Loucy (cell line): Measurements from ENCODE around the gene IFI27L2.

Experiments
- H2AFZ ChIP-seq: fragments of 200-600 bp; sonication (generic); 2 replicates; pipeline ENCODE4 v1.6.0; 2016; ENCODE audit warnings: antibody characterized with exemption, mild to moderate bottlenecking, low read length, moderate library complexity
- H3F3A ChIP-seq: fragments of 200-600 bp; 2 replicates; pipeline ENCODE4 v1.6.0; 2016; ENCODE audit warnings: antibody characterized with exemption, low read depth, mild to moderate bottlenecking
- H3K27me3 ChIP-seq: fragments of 200-600 bp; sonication (generic); 2 replicates; pipeline ENCODE4 v1.6.1; 2014; ENCODE audit warnings: low read length, mild to moderate bottlenecking; ENCODE audit not compliant: insufficient read depth, poor library complexity, severe bottlenecking
- H3K36me3 ChIP-seq: fragments of 200-600 bp; sonication (generic); 2 replicates; pipeline ENCODE4 v1.6.1; 2016; ENCODE audit warnings: low read length; ENCODE audit not compliant: insufficient read depth
- H3K4me1 ChIP-seq: fragments of 200-600 bp; sonication (generic); 2 replicates; pipeline ENCODE4 v1.5.1; 2014; ENCODE audit warnings: low read length, mild to moderate bottlenecking; ENCODE audit not compliant: insufficient read depth, poor library complexity, severe bottlenecking
- H3K4me2 ChIP-seq: fragments of 200-600 bp; sonication (generic); 2 replicates; pipeline ENCODE4 v1.6.0; 2014; ENCODE audit warnings: antibody characterized with exemption, low read length, low read depth, mild to moderate bottlenecking; ENCODE audit not compliant: poor library complexity, severe bottlenecking
- H3K4me3 ChIP-seq: fragments of 200-600 bp; sonication (generic); 2 replicates; pipeline ENCODE4 v1.5.1; 2014; ENCODE audit warnings: low read length, mild to moderate bottlenecking, mixed read lengths; ENCODE audit not compliant: poor library complexity, severe bottlenecking
- H3K79me2 ChIP-seq: fragments of 200-600 bp; sonication (generic); 2 replicates; pipeline ENCODE4 v1.6.1; 2014; ENCODE audit warnings: low read length; ENCODE audit not compliant: insufficient read depth
- H3K9ac ChIP-seq: fragments of 200-600 bp; sonication (generic); 2 replicates; pipeline ENCODE4 v1.6.0; 2014; ENCODE audit warnings: mild to moderate bottlenecking, low read depth, low read length, moderate library complexity; ENCODE audit not compliant: poor library complexity, severe bottlenecking
- H3K9me2 ChIP-seq: fragments of 200-600 bp; sonication (generic); replicated peaks from 2 replicates; pipeline ENCODE4 v1.6.1; 2016; ENCODE audit warnings: low read depth, low read length, mixed read lengths
- H3K9me3 ChIP-seq: fragments of 200-600 bp; sonication (generic); 2 replicates; pipeline ENCODE4 v1.6.1; 2014; ENCODE audit warnings: mild to moderate bottlenecking, antibody characterized with exemption, low read length, low read depth; ENCODE audit not compliant: insufficient read depth
- H4K20me1 ChIP-seq: fragments of 200-600 bp; sonication (generic); 2 replicates; pipeline ENCODE4 v1.6.0; 2014; ENCODE audit warnings: antibody characterized with exemption, low read length, mild to moderate bottlenecking; ENCODE audit not compliant: insufficient read depth, poor library complexity, severe bottlenecking
- EZH2phosphoT487 ChIP-seq: fragments of 200-600 bp; IDR thresholded peaks from 2 replicates; pipeline ENCODE4 v1.6.1; 2018; ENCODE audit warnings: antibody characterized with exemption, mild to moderate bottlenecking, moderate library complexity, borderline replicate concordance
- TF ChIP-seq, protein P1 (sequence below): fragments of 200-600 bp; sonication (generic); conservative IDR thresholded peaks from 2 replicates; pipeline ENCODE4 v1.5.1; 2014; ENCODE audit warnings: mild to moderate bottlenecking, antibody characterized with exemption, low read length

IFI27L2 gene

DNA sequence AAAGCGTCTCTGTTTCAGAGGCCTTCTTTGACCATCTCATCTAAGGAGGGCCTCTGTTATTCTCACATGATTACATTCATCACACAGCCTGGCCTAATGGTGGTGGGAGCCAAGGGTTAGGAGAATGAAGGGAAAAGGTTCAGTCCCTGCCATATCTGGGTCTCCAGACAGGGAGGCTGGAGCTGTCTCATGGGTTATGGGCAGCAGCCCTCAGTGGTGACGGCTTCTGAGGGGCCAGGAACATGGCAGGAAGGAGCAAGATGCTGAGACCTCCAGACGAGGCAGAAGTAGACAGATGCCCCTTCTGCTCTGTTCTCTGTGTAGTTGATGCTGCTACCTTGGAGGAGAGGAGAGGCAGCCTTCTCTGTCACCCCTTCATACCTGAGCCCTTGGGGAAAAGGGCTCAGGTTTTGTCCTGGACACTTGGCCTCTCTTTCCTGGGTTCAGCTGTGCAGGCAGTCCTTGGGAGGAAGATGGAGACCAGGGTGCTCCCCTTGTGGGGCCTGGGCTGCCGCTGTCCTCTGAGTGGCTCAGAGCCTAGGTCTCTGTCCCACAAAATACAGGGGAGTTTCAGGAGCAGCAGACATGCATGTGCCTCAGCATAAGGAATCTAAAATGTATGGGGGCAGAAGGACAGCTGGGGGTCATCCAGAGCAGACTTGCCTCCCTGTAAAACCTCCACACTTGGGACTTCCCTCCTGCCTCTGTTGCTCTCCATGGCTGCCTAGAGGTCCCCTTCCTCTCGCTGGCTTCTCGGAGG is 3.6 kb downstream of the IFI27L2 start:
- Histone ChIP-seq H3K4me2 (no peak overlapping the region), H3K9ac (no peak overlapping the region), H3F3A (no peaks in the 10 kb centered on the region), H2AFZ (no peak overlapping the region), H3K27me3 (no peaks in the 10 kb centered on the region), H3K36me3 (no peaks in the 10 kb centered on the region), H3K4me3 (no peak overlapping the region), H3K9me3 (no peaks in the 10 kb centered on the region), H3K79me2 (no peaks in the 10 kb centered on the region), H3K4me1 (peaks cover 5% of the 10 kb centered on the region), H3K9me2 (no peaks in the 10 kb centered on the region), H4K20me1 (no peaks in the 10 kb centered on the region)
- TF ChIP-seq, protein P1, sequence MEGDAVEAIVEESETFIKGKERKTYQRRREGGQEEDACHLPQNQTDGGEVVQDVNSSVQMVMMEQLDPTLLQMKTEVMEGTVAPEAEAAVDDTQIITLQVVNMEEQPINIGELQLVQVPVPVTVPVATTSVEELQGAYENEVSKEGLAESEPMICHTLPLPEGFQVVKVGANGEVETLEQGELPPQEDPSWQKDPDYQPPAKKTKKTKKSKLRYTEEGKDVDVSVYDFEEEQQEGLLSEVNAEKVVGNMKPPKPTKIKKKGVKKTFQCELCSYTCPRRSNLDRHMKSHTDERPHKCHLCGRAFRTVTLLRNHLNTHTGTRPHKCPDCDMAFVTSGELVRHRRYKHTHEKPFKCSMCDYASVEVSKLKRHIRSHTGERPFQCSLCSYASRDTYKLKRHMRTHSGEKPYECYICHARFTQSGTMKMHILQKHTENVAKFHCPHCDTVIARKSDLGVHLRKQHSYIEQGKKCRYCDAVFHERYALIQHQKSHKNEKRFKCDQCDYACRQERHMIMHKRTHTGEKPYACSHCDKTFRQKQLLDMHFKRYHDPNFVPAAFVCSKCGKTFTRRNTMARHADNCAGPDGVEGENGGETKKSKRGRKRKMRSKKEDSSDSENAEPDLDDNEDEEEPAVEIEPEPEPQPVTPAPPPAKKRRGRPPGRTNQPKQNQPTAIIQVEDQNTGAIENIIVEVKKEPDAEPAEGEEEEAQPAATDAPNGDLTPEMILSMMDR: no peak
- TF ChIP-seq EZH2phosphoT487: no peak

DNA sequence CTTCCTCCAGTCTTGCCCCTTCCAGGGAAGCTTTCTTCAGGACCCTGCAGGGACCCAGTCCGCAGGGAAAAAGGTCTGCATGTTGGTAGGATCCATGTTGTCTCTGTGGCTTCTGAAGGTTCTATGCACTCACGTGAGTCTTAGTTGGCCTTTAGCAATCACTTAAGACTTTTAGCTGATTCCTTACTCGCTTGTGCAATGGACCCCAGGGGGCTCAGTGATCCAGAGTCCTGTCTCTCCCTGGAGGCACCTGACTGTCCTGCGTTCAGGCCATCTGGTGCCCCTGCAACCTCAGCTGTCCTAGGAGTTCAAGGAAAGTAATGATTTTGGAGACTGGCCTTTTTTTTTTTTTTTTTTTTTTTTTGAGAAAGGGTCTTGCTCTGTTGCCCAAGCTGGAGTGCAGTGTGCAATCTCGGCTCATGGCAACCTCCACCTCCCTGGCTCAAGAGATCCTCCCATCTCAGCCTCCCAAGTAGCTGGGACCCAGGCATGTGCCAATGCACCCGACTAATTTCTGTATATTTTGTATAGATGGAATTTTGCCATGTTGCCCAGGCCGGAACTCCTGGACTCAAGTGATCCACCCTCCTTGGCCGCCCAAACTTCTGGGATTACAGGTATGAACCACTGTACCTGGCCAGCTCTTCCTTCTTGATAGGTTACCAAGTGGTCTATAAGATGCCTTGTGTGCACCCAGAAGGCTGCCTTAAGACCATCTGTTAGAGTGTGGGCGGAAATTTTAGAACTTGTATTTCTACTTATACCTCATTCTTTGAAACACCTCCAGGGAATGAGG is 4.6 kb downstream of the IFI27L2 start:
- H3K4me3 ChIP-seq: no peak overlapping the region
- peaks cover 3% of the 10 kb centered on the region for H3K4me1 ChIP-seq
- H3K36me3 ChIP-seq: no peaks in the 10 kb centered on the region
- no peaks in the 10 kb centered on the region for H3F3A ChIP-seq
- no peak overlapping the region for H2AFZ ChIP-seq
- no peaks in the 10 kb centered on the region for H3K27me3 ChIP-seq
- no peak overlapping the region for H3K9ac ChIP-seq
- no peaks in the 10 kb centered on the region for H3K79me2 ChIP-seq
- H3K9me2 ChIP-seq: no peaks in the 10 kb centered on the region
- H4K20me1 ChIP-seq: no peaks in the 10 kb centered on the region
- no peak overlapping the region for H3K4me2 ChIP-seq
- TF ChIP-seq, protein P1: no peak
- TF ChIP-seq EZH2phosphoT487: no peak
- H3K9me3 ChIP-seq: no peaks in the 10 kb centered on the region

DNA sequence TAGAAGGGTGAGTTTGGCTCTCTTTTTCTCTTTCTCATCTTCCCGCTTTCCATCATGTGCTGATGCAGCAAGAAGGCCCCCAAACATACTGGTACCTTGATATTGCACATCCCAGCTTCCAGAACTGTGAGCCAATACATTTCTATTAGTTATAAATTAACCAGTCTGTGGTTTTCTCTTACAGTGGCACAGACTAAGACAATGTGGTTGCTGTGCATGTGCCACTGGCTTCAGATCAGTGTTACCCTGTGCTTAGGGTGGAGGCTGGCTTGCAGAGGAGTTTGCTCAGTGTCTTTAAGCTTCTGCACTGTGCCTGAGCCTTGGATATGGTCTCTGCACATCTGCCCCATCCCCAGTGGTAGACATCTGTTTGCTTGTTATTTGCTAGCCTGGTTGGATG is 5.5 kb downstream of the IFI27L2 start:
- Histone ChIP-seq H3K79me2 (no peaks in the 10 kb centered on the region), H4K20me1 (no peaks in the 10 kb centered on the region)
- TF ChIP-seq, protein P1: no peak
- no peak for TF ChIP-seq EZH2phosphoT487

More for the DNA sequence above, 5.5 kb downstream of the IFI27L2 start:
- H3F3A ChIP-seq: no peaks in the 10 kb centered on the region
- H3K9me2 ChIP-seq: no peaks in the 10 kb centered on the region
- no peaks in the 10 kb centered on the region for H3K27me3 ChIP-seq
- H3K9ac ChIP-seq: no peak overlapping the region
- no peak overlapping the region for H2AFZ ChIP-seq
- H3K36me3 ChIP-seq: no peaks in the 10 kb centered on the region
- H3K4me3 ChIP-seq: no peak overlapping the region
- no peaks in the 10 kb centered on the region for H3K9me3 ChIP-seq
- H3K4me2 ChIP-seq: no peak overlapping the region
- no peaks in the 10 kb centered on the region for H3K4me1 ChIP-seq
